A673 (cell line): Measurements from ENCODE around the gene WFS1.

ENCODE experiments used
- EZH2 ChIP-seq: fragments of 200-600 bp; sonication (generic); IDR thresholded peaks from 2 replicates; pipeline ENCODE4 v1.6.1; 2017; ENCODE audit warnings: borderline replicate concordance, low read depth, mild to moderate bottlenecking, mixed read lengths, antibody characterized with exemption, low read length; ENCODE audit not compliant: poor library complexity, severe bottlenecking
- TF ChIP-seq, protein P1 (sequence below): fragments of 300-800, 200-600 bp; sonication (generic); conservative IDR thresholded peaks from 2 replicates; pipeline ENCODE4 v1.5.1; 2017; ENCODE audit warnings: low read depth, mild to moderate bottlenecking, antibody characterized with exemption, low read length, moderate library complexity, mixed read lengths

DNA sequence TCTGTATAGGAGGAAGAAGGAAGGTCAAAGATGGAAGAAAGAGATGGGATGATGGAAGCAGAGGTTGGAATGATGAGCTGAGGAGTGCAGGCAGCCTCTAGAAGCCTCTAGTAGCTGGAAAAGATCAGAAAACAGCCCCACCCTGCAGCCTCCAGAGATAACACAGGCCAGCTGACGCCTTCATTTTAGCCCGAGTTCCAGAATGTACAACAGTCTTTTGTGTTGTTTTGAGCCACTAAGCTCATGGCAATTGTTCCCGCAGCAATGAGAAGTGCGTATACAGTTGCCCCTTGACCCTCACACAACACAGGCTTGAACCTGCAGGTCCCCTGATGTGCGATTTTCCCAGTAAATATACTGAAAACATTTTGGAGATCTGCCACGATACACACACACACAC is 72.0 kb downstream of the WFS1 start:
- TF ChIP-seq EZH2, result no peak
- TF ChIP-seq, protein P1, sequence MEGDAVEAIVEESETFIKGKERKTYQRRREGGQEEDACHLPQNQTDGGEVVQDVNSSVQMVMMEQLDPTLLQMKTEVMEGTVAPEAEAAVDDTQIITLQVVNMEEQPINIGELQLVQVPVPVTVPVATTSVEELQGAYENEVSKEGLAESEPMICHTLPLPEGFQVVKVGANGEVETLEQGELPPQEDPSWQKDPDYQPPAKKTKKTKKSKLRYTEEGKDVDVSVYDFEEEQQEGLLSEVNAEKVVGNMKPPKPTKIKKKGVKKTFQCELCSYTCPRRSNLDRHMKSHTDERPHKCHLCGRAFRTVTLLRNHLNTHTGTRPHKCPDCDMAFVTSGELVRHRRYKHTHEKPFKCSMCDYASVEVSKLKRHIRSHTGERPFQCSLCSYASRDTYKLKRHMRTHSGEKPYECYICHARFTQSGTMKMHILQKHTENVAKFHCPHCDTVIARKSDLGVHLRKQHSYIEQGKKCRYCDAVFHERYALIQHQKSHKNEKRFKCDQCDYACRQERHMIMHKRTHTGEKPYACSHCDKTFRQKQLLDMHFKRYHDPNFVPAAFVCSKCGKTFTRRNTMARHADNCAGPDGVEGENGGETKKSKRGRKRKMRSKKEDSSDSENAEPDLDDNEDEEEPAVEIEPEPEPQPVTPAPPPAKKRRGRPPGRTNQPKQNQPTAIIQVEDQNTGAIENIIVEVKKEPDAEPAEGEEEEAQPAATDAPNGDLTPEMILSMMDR, result no peak
